Upper lobe of left lung (tissue), 6 donors: Measurements from ENCODE around the gene REEP2. TPM values are rescaled to one million over a fixed set of nuclear protein-coding genes. Genes with fewer than 3 reads are reported as not detected.

Experiments used
- ATAC-seq, 2 donors: fragments of 200-7000 bp; cut with Tn5 transposase; one replicate each; pipeline ENCODE4 v1.9.1; 2022; ENCODE audit warnings: mild to moderate bottlenecking in 2 of 2, moderate library complexity in 2 of 2; ENCODE audit not compliant: low FRiP score in 2 of 2
- DNase-seq, 2 donors: peaks; one replicate each; pipeline ENCODE4 v3.0.0-alpha.2; 2019 to 2020
- H3K27ac ChIP-seq, 4 donors: fragments of 200-600 bp; sonication (generic); one replicate each; pipeline ENCODE4 v1.5.1; 2016 to 2019
- H3K27me3 ChIP-seq, 4 donors: fragments of 200-600 bp; sonication (generic); one replicate each; pipeline ENCODE4 v1.5.1; 2017 to 2019
- H3K36me3 ChIP-seq, 4 donors: fragments of 200-600 bp; sonication (generic); one replicate each; pipeline ENCODE4 v1.5.1; 2016 to 2019
- H3K4me1 ChIP-seq, 4 donors: fragments of 200-600 bp; sonication (generic); one replicate each; pipeline ENCODE4 v1.5.1; 2018 to 2019
- H3K4me3 ChIP-seq, 4 donors: fragments of 200-600 bp; sonication (generic); one replicate each; pipeline ENCODE4 v1.5.1; 2017 to 2019; ENCODE audit warnings: mild to moderate bottlenecking in 2 of 4, moderate library complexity in 1 of 4
- H3K9me3 ChIP-seq, 4 donors: fragments of 200-600 bp; sonication (generic); one replicate each; pipeline ENCODE4 v1.5.1; 2018 to 2019
- CTCF ChIP-seq, 6 experiments: fragments of 450-650 bp in 4 of 6; fragments of 200-600 bp in 2 of 6; sonication (generic) in 2 of 6; IDR thresholded peaks; one replicate each; pipeline ENCODE4 v1.5.1; 2016 to 2019; ENCODE audit warnings: antibody characterized with exemption in 6 of 6
- EP300 ChIP-seq, 4 donors: sonication (generic); formaldehyde crosslinking; IDR thresholded peaks; one replicate each; pipeline ENCODE4 v1.5.1; 2017; ENCODE audit warnings: antibody characterized with exemption in 4 of 4, control low read depth in 2 of 4
- POLR2A ChIP-seq, 4 donors: fragments of 450-650 bp; IDR thresholded peaks; one replicate each; pipeline ENCODE4 v1.5.1; 2016 to 2017; ENCODE audit warnings: antibody characterized with exemption in 4 of 4, mild to moderate bottlenecking in 2 of 4
- POLR2AphosphoS5 ChIP-seq, 2 donors: sonication (generic); formaldehyde crosslinking; IDR thresholded peaks; one replicate each; pipeline ENCODE4 v1.5.1; 2017; ENCODE audit warnings: antibody characterized with exemption in 2 of 2
- whole genome bisulfite sequencing, 2 donors: methylation state at CpG; one replicate each; pipeline ENCODE4 v1.1.5; 2017 to 2018; 5-methylcytosine and 5-hydroxymethylcytosine counted together
- total RNA-seq, 6 donors: library from RNA; depleted of rRNA in 4 of 6; stranded (reverse); fragments of >200 nt in 4 of 6; gene quantifications; one replicate each; pipeline versions ENCODE4 v1.1.0 to v1.2.1, GENCODE V29; 2016 to 2021
- donor health status: DM: no; HTN: no; CAD: no; lungs with moderate emphysema.
- donor health status: DM: no; HTN: yes; CAD: no; lungs with severe emphysema.

The REEP2 gene
- total RNA-seq, 6 donors from 2014 or later: 0.33 to 3.2 (median 0.46) TPM; not detected in 1

- peak overlapping the region in 3 of 4 donors; percentile 37 to 50 (median 47) for H3K4me3 ChIP-seq
- peaks cover 10 to 19% (median 15%) of the 10 kb centered on the region in 4 donors for H3K4me1 ChIP-seq
- peak overlapping the region in 1 of 4 donors; percentile 7 for H3K27ac ChIP-seq
- 78 to 80% methylated on average over 11 of the region's 11 CpGs for WGBS, 2 donors
- no peaks in the 10 kb centered on the region for H3K27me3 ChIP-seq
- H3K36me3 ChIP-seq: peaks cover 22 to 37% (median 33%) of the 10 kb centered on the region in 4 donors
- DNase-seq: no peak
- H3K9me3 ChIP-seq: no peaks in the 10 kb centered on the region
- TF ChIP-seq POLR2AphosphoS5 (IDR thresholded peaks at IDR 0.05) (no peak), EP300 (IDR thresholded peaks at IDR 0.05) (no peak), POLR2A (IDR thresholded peaks at IDR 0.05) (no peak), CTCF (IDR thresholded peaks at IDR 0.05) (no peak)
- no peak for ATAC-seq
These were observed 694 bp upstream of the REEP2 start for GRCh38 chr5:138438003-138438723.

- no peak for DNase-seq
- peaks cover 12 to 22% (median 19%) of the 10 kb centered on the region in 4 donors for H3K36me3 ChIP-seq
- peak in 1 of 2 donors; percentile 35 for ATAC-seq
- peaks cover 10 to 19% (median 15%) of the 10 kb centered on the region in 4 donors for H3K4me1 ChIP-seq
- 51 to 59% methylated on average over 17 to 18 of the region's 20 CpGs for WGBS, 2 donors
- no peaks in the 10 kb centered on the region for H3K9me3 ChIP-seq
- no peaks in the 10 kb centered on the region for H3K27me3 ChIP-seq
- peak overlapping the region in 3 of 4 donors; percentile 37 to 50 (median 47) for H3K4me3 ChIP-seq
- TF ChIP-seq POLR2AphosphoS5 (IDR thresholded peaks at IDR 0.05) (no peak), EP300 (IDR thresholded peaks at IDR 0.05) (no peak)
- no peak overlapping the region for H3K27ac ChIP-seq
These were observed 761 bp downstream of the REEP2 start for GRCh38 chr5:138439477-138440158.

GRCh38 chr5:138440159-138441073, 1.6 kb downstream of the REEP2 start:
- 83 to 87% methylated on average over 17 of the region's 17 CpGs for WGBS, 2 donors
- Histone ChIP-seq H3K4me3 (no peak overlapping the region), H3K27ac (no peak overlapping the region), H3K4me1 (peaks cover 10 to 19% (median 15%) of the 10 kb centered on the region in 4 donors), H3K36me3 (peaks cover 6 to 14% (median 11%) of the 10 kb centered on the region in 4 donors), H3K9me3 (no peaks in the 10 kb centered on the region), H3K27me3 (no peaks in the 10 kb centered on the region)
- DNase-seq: no peak
- TF ChIP-seq POLR2A (IDR thresholded peaks at IDR 0.05) (no peak), CTCF (IDR thresholded peaks at IDR 0.05) (no peak), POLR2AphosphoS5 (IDR thresholded peaks at IDR 0.05) (no peak), EP300 (IDR thresholded peaks at IDR 0.05) (no peak)
- ATAC-seq: peak in 1 of 2 donors; percentile 8

GRCh38 chr5:138441221-138441620, 2.4 kb downstream of the REEP2 start:
- H3K4me1 ChIP-seq: peaks cover 10 to 19% (median 15%) of the 10 kb centered on the region in 4 donors
- ATAC-seq (no peak), DNase-seq (no peak)
- H3K9me3 ChIP-seq: no peaks in the 10 kb centered on the region
- no peak overlapping the region for H3K4me3 ChIP-seq
- H3K36me3 ChIP-seq: peaks cover 0 to 6% (median 3%) of the 10 kb centered on the region in 4 donors
- 94% methylated on average over 7 to 9 of the region's 9 CpGs for WGBS, 2 donors
- no peak overlapping the region for H3K27ac ChIP-seq
- no peaks in the 10 kb centered on the region for H3K27me3 ChIP-seq
- TF ChIP-seq POLR2AphosphoS5 (IDR thresholded peaks at IDR 0.05) (no peak), POLR2A (IDR thresholded peaks at IDR 0.05) (no peak), EP300 (IDR thresholded peaks at IDR 0.05) (no peak), CTCF (IDR thresholded peaks at IDR 0.05) (no peak)
